Vagina (tissue), 2 donors: ENCODE data around the gene GLT8D2. TPM values are rescaled to one million over a fixed set of nuclear protein-coding genes. Genes with fewer than 3 reads are reported as not detected.
"Not testable (repeated sequence)": the region's sequence is repeated elsewhere in the genome, so short reads cannot be mapped to it uniquely, and the experiment has no call there.

Experiments
- DNase-seq, 2 donors: peaks; one replicate each; pipeline ENCODE4 v3.0.0-alpha.2; 2017; ENCODE audit errors: extremely low spot score in 2 of 2
- H3K27ac ChIP-seq: fragments of 200-600 bp; sonication (generic); one replicate; pipeline ENCODE4 v1.5.1; 2019
- H3K27me3 ChIP-seq: fragments of 200-600 bp; sonication (generic); one replicate; pipeline ENCODE4 v1.5.1; 2019
- H3K36me3 ChIP-seq, 2 donors: fragments of 200-600 bp; sonication (generic); one replicate each; pipeline ENCODE4 v1.5.1; 2017 to 2019
- H3K4me1 ChIP-seq: fragments of 200-600 bp; sonication (generic); one replicate; pipeline ENCODE4 v1.5.1; 2019
- H3K4me3 ChIP-seq, 2 donors: fragments of 200-600 bp; sonication (generic); 1 replicate in 1 of 2; 2 replicates in 1 of 2; pipeline ENCODE4 v1.5.1; 2016 to 2019
- H3K9me3 ChIP-seq: fragments of 200-600 bp; sonication (generic); one replicate; pipeline ENCODE4 v1.5.1; 2019
- CTCF ChIP-seq, 3 experiments: fragments of 450-650 bp in 2 of 3; fragments of 200-600 bp in 1 of 3; sonication (generic) in 1 of 3; IDR thresholded peaks; one replicate each; pipeline ENCODE4 v1.5.1; 2017 to 2019; ENCODE audit warnings: antibody characterized with exemption in 3 of 3, mild to moderate bottlenecking in 2 of 3, moderate library complexity in 2 of 3
- POLR2A ChIP-seq, 2 donors: fragments of 450-650 bp; IDR thresholded peaks; one replicate each; pipeline ENCODE4 v1.6.1; 2017; ENCODE audit warnings: antibody characterized with exemption in 2 of 2, mild to moderate bottlenecking in 2 of 2, moderate library complexity in 2 of 2
- POLR2AphosphoS5 ChIP-seq, 2 donors: sonication (generic); formaldehyde crosslinking; IDR thresholded peaks; one replicate each; pipeline ENCODE4 v1.9.0; 2017; ENCODE audit warnings: antibody characterized with exemption in 2 of 2, mild to moderate bottlenecking in 2 of 2, low read depth in 1 of 2; ENCODE audit not compliant: insufficient read depth in 1 of 2
- intact Hi-C: fragments of 100-400 bp; cut with DNase I; formaldehyde crosslinking; loops from one replicate; pipeline ENCODE4 v1.15.1; 2023
- total RNA-seq: library from RNA; depleted of rRNA; stranded (reverse); fragments of >200 nt; gene quantifications from one replicate; pipeline ENCODE4 v1.2.3, GENCODE V29; 2016

GLT8D2 gene
- total RNA-seq, 1 donor from 2014 or later, result 11.0 TPM

GRCh38 chr12:104025771-104026170, 24.2 kb downstream of the GLT8D2 start:
- TF ChIP-seq CTCF (IDR thresholded peaks at IDR 0.05), result no peak
- TF ChIP-seq POLR2AphosphoS5 (IDR thresholded peaks at IDR 0.05; ENCODE audit: insufficient read depth in 1 of 2, low read depth in 1 of 2), result no peak
- TF ChIP-seq POLR2A (IDR thresholded peaks at IDR 0.05), result no peak
- Histone ChIP-seq H3K4me1 (no peaks in the 10 kb centered on the region), H3K27ac (no peak overlapping the region), H3K4me3 (no peak overlapping the region), H3K27me3 (no peaks in the 10 kb centered on the region), H3K36me3 (no peaks in the 10 kb centered on the region), H3K9me3 (peaks cover 5% of the 10 kb centered on the region)
- intact Hi-C loops, result no loop called here
- DNase-seq, result no peak

- peaks cover 5% of the 10 kb centered on the region for H3K9me3 ChIP-seq
- no peak overlapping the region for H3K27ac ChIP-seq
- no peaks in the 10 kb centered on the region for H3K36me3 ChIP-seq
- TF ChIP-seq POLR2A (IDR thresholded peaks at IDR 0.05) (no peak), CTCF (IDR thresholded peaks at IDR 0.05) (no peak), POLR2AphosphoS5 (IDR thresholded peaks at IDR 0.05; ENCODE audit: insufficient read depth in 1 of 2, low read depth in 1 of 2) (no peak)
- no peaks in the 10 kb centered on the region for H3K4me1 ChIP-seq
- intact Hi-C loops, result no loop called here
- H3K4me3 ChIP-seq, result no peak overlapping the region
- DNase-seq, result no peak
- no peaks in the 10 kb centered on the region for H3K27me3 ChIP-seq
These were observed 25.6 kb downstream of the GLT8D2 start for GRCh38 chr12:104024348-104024747.

- H3K27ac ChIP-seq, result no peak overlapping the region
- intact Hi-C loops, result no loop called here
- H3K36me3 ChIP-seq, result no peaks in the 10 kb centered on the region
- no peaks in the 10 kb centered on the region for H3K4me1 ChIP-seq
- no peak for TF ChIP-seq POLR2A (IDR thresholded peaks at IDR 0.05)
- no peak for TF ChIP-seq POLR2AphosphoS5 (IDR thresholded peaks at IDR 0.05; ENCODE audit: insufficient read depth in 1 of 2, low read depth in 1 of 2)
- no peak for TF ChIP-seq CTCF (IDR thresholded peaks at IDR 0.05)
- no peak for DNase-seq
- H3K9me3 ChIP-seq, result peaks cover 5% of the 10 kb centered on the region
- H3K4me3 ChIP-seq, result no peak overlapping the region
- H3K27me3 ChIP-seq, result no peaks in the 10 kb centered on the region
These were observed 26.3 kb downstream of the GLT8D2 start for GRCh38 chr12:104023710-104024109.

GRCh38 chr12:104022786-104023185, 27.2 kb downstream of the GLT8D2 start:
- Histone ChIP-seq H3K27me3 (no peaks in the 10 kb centered on the region), H3K9me3 (peaks cover 5% of the 10 kb centered on the region), H3K36me3 (no peaks in the 10 kb centered on the region), H3K4me1 (no peaks in the 10 kb centered on the region), H3K4me3 (no peak overlapping the region), H3K27ac (no peak overlapping the region)
- no peak for DNase-seq
- intact Hi-C loops, result no loop called here
- no peak for TF ChIP-seq POLR2A (IDR thresholded peaks at IDR 0.05)
- TF ChIP-seq CTCF (IDR thresholded peaks at IDR 0.05), result no peak
- no peak for TF ChIP-seq POLR2AphosphoS5 (IDR thresholded peaks at IDR 0.05; ENCODE audit: insufficient read depth in 1 of 2, low read depth in 1 of 2)

- H3K9me3 ChIP-seq, H3K27me3 ChIP-seq, H3K4me3 ChIP-seq, H3K27ac ChIP-seq, intact Hi-C loops, DNase-seq, H3K36me3 ChIP-seq, H3K4me1 ChIP-seq: not testable (repeated sequence)
These were observed 28.1 kb downstream of the GLT8D2 start for GRCh38 chr12:104021862-104022261.

GRCh38 chr12:104012331-104012730, 37.7 kb downstream of the GLT8D2 start:
- Histone ChIP-seq H3K27ac (no peak overlapping the region), H3K9me3 (no peaks in the 10 kb centered on the region), H3K27me3 (no peaks in the 10 kb centered on the region), H3K4me1 (no peaks in the 10 kb centered on the region), H3K4me3 (no peak overlapping the region), H3K36me3 (no peaks in the 10 kb centered on the region)
- intact Hi-C loops, result no loop called here
- DNase-seq, result no peak
- TF ChIP-seq POLR2A (IDR thresholded peaks at IDR 0.05) (no peak), POLR2AphosphoS5 (IDR thresholded peaks at IDR 0.05; ENCODE audit: insufficient read depth in 1 of 2, low read depth in 1 of 2) (no peak), CTCF (IDR thresholded peaks at IDR 0.05) (no peak)
